ENCODE results near the gene ANAPC16.

Gene ANAPC16

GRCh38 chr10:72260239-72260975 lies 44.6 kb downstream of the ANAPC16 start:
- Histone ChIP-seq H2AFZ (ENCODE audit: insufficient read depth, low read length, poor library complexity) (peak overlapping the region; percentile 51), H3K79me2 (ENCODE audit: control insufficient read depth, insufficient read depth, low read length, poor library complexity) (peaks cover 4% of the 10 kb centered on the region), H3K79me1 (ENCODE audit: low read length) (peaks cover 23% of the 10 kb centered on the region), H3K27ac (ENCODE audit: low read depth, low read length) (peak overlapping the region; percentile 97), H3K23ac (ENCODE audit: low read length) (no peak overlapping the region), H2BK5ac (ENCODE audit: low read depth, low read length, poor library complexity) (peak overlapping the region; percentile 71), H4K8ac (ENCODE audit: low read depth, low read length) (peak overlapping the region; percentile 50), H3K18ac (ENCODE audit: low read length) (peak overlapping the region; percentile 59), H4K12ac (ENCODE audit: low read depth, low read length) (peak overlapping the region; percentile 25), H3K4ac (ENCODE audit: low read depth, low read length) (peak overlapping the region; percentile 22), H3K27me3 (ENCODE audit: insufficient read depth, low read length) (no peaks in the 10 kb centered on the region), H3K9me3 (ENCODE audit: insufficient read depth, low read depth, low read length) (no peaks in the 10 kb centered on the region), H2BK120ac (ENCODE audit: insufficient read depth, low read length, poor library complexity) (peak overlapping the region; percentile 65), H2AK5ac (ENCODE audit: low read length) (peak overlapping the region; percentile 10), H3K4me1 (ENCODE audit: control insufficient read depth in 1 of 2, insufficient read depth in 2 of 2, low read length in 2 of 2) (peaks cover 23 to 31% of the 10 kb centered on the region in 2 experiments), H3K14ac (ENCODE audit: low read length) (peak overlapping the region; percentile 13), H3K4me2 (ENCODE audit: low read length) (peak overlapping the region; percentile 71), H3K36me3 (ENCODE audit: control insufficient read depth in 1 of 2, insufficient read depth in 2 of 2, low read length in 2 of 2) (no peaks in the 10 kb centered on the region), H3K4me3 (ENCODE audit: low read depth, low read length) (no peak overlapping the region), H4K91ac (ENCODE audit: low read depth, low read length) (peak overlapping the region; percentile 93), H2BK12ac (ENCODE audit: low read length) (peak overlapping the region; percentile 15), H3K9ac (ENCODE audit: low read length) (no peak overlapping the region)
- WGBS (ENCODE audit: extremely low coverage, insufficient coverage, insufficient read length): no CpG with 5 or more reads among the region's 19 CpGs
- peak; percentile 13 to 39 for DNase-seq

GRCh38 chr10:72260976-72261783 lies 45.4 kb downstream of the ANAPC16 start:
- WGBS (ENCODE audit: extremely low coverage, insufficient coverage, insufficient read length): no CpG with 5 or more reads among the region's 30 CpGs
- Histone ChIP-seq H4K8ac (ENCODE audit: low read depth, low read length) (peak overlapping the region; percentile 93), H3K79me2 (ENCODE audit: control insufficient read depth, insufficient read depth, low read length, poor library complexity) (peaks cover 5% of the 10 kb centered on the region), H2AFZ (ENCODE audit: insufficient read depth, low read length, poor library complexity) (peak overlapping the region; percentile 72), H3K79me1 (ENCODE audit: low read length) (peaks cover 29% of the 10 kb centered on the region), H2BK12ac (ENCODE audit: low read length) (peak overlapping the region; percentile 86), H3K27ac (ENCODE audit: low read depth, low read length) (peak overlapping the region; percentile 97), H2BK120ac (ENCODE audit: insufficient read depth, low read length, poor library complexity) (peak overlapping the region; percentile 92), H4K91ac (ENCODE audit: low read depth, low read length) (peak overlapping the region; percentile 93), H3K18ac (ENCODE audit: low read length) (peak overlapping the region; percentile 94), H4K12ac (ENCODE audit: low read depth, low read length) (peak overlapping the region; percentile 78), H2BK5ac (ENCODE audit: low read depth, low read length, poor library complexity) (peak overlapping the region; percentile 88), H3K4ac (ENCODE audit: low read depth, low read length) (peak overlapping the region; percentile 81), H3K23ac (ENCODE audit: low read length) (no peak overlapping the region), H3K9me3 (ENCODE audit: insufficient read depth, low read depth, low read length) (peaks cover 3% of the 10 kb centered on the region), H3K4me2 (ENCODE audit: low read length) (peak overlapping the region; percentile 71), H2AK5ac (ENCODE audit: low read length) (peak overlapping the region; percentile 65), H3K14ac (ENCODE audit: low read length) (peak overlapping the region; percentile 91), H3K4me1 (ENCODE audit: control insufficient read depth in 1 of 2, insufficient read depth in 2 of 2, low read length in 2 of 2) (peaks cover 30 to 38% of the 10 kb centered on the region in 2 experiments), H3K27me3 (ENCODE audit: insufficient read depth, low read length) (no peaks in the 10 kb centered on the region), H3K9ac (ENCODE audit: low read length) (peak overlapping the region; percentile 10), H3K36me3 (ENCODE audit: control insufficient read depth in 1 of 2, insufficient read depth in 2 of 2, low read length in 2 of 2) (no peaks in the 10 kb centered on the region), H3K4me3 (ENCODE audit: low read depth, low read length) (peak overlapping the region; percentile 72)
- peak; percentile 13 to 36 for DNase-seq

- H2BK5ac ChIP-seq (ENCODE audit: low read depth, low read length, poor library complexity): peak overlapping the region; percentile 88
- H3K4me2 ChIP-seq (ENCODE audit: low read length): peak overlapping the region; percentile 71
- no peak overlapping the region for H3K9ac ChIP-seq (ENCODE audit: low read length)
- no peak overlapping the region for H3K14ac ChIP-seq (ENCODE audit: low read length)
- H2AK5ac ChIP-seq (ENCODE audit: low read length): no peak overlapping the region
- no peak overlapping the region for H4K12ac ChIP-seq (ENCODE audit: low read depth, low read length)
- peak in 1 of 2 donors; percentile 19 for DNase-seq
- no peak overlapping the region for H4K8ac ChIP-seq (ENCODE audit: low read depth, low read length)
- H3K27me3 ChIP-seq (ENCODE audit: insufficient read depth, low read length): no peaks in the 10 kb centered on the region
- H3K18ac ChIP-seq (ENCODE audit: low read length): no peak overlapping the region
- peaks cover 30 to 36% of the 10 kb centered on the region in 2 experiments for H3K4me1 ChIP-seq (ENCODE audit: control insufficient read depth in 1 of 2, insufficient read depth in 2 of 2, low read length in 2 of 2)
- peaks cover 5% of the 10 kb centered on the region for H3K79me2 ChIP-seq (ENCODE audit: control insufficient read depth, insufficient read depth, low read length, poor library complexity)
- H2AFZ ChIP-seq (ENCODE audit: insufficient read depth, low read length, poor library complexity): no peak overlapping the region
- no peaks in the 10 kb centered on the region for H3K36me3 ChIP-seq (ENCODE audit: control insufficient read depth in 1 of 2, insufficient read depth in 2 of 2, low read length in 2 of 2)
- H3K4ac ChIP-seq (ENCODE audit: low read depth, low read length): no peak overlapping the region
- H3K79me1 ChIP-seq (ENCODE audit: low read length): peaks cover 29% of the 10 kb centered on the region
- H2BK120ac ChIP-seq (ENCODE audit: insufficient read depth, low read length, poor library complexity): peak overlapping the region; percentile 92
- H4K91ac ChIP-seq (ENCODE audit: low read depth, low read length): peak overlapping the region; percentile 93
- no peak overlapping the region for H2BK12ac ChIP-seq (ENCODE audit: low read length)
- peak overlapping the region; percentile 97 for H3K27ac ChIP-seq (ENCODE audit: low read depth, low read length)
- H3K4me3 ChIP-seq (ENCODE audit: low read depth, low read length): no peak overlapping the region
- peaks cover 3% of the 10 kb centered on the region for H3K9me3 ChIP-seq (ENCODE audit: insufficient read depth, low read depth, low read length)
- no CpG with 5 or more reads among the region's 7 CpGs for WGBS (ENCODE audit: extremely low coverage, insufficient coverage, insufficient read length)
- H3K23ac ChIP-seq (ENCODE audit: low read length): no peak overlapping the region
Measured at GRCh38 chr10:72261784-72262404, 46.1 kb downstream of the ANAPC16 start.

GRCh38 chr10:72263613-72264241 lies 47.9 kb downstream of the ANAPC16 start:
- Histone ChIP-seq H2AK5ac (ENCODE audit: low read length) (peak overlapping the region; percentile 47), H3K27me3 (ENCODE audit: insufficient read depth, low read length) (no peaks in the 10 kb centered on the region), H3K9ac (ENCODE audit: low read length) (no peak overlapping the region), H3K23ac (ENCODE audit: low read length) (no peak overlapping the region), H3K79me2 (ENCODE audit: control insufficient read depth, insufficient read depth, low read length, poor library complexity) (peaks cover 5% of the 10 kb centered on the region), H3K14ac (ENCODE audit: low read length) (peak overlapping the region; percentile 37), H3K27ac (ENCODE audit: low read depth, low read length) (no peak overlapping the region), H4K91ac (ENCODE audit: low read depth, low read length) (peak overlapping the region; percentile 85), H2BK12ac (ENCODE audit: low read length) (peak overlapping the region; percentile 67), H3K9me3 (ENCODE audit: insufficient read depth, low read depth, low read length) (peaks cover 3% of the 10 kb centered on the region), H4K12ac (ENCODE audit: low read depth, low read length) (no peak overlapping the region), H2AFZ (ENCODE audit: insufficient read depth, low read length, poor library complexity) (no peak overlapping the region), H3K4me1 (ENCODE audit: control insufficient read depth in 1 of 2, insufficient read depth in 2 of 2, low read length in 2 of 2) (peaks cover 33 to 36% of the 10 kb centered on the region in 2 experiments), H3K4ac (ENCODE audit: low read depth, low read length) (peak overlapping the region; percentile 24), H3K18ac (ENCODE audit: low read length) (no peak overlapping the region), H4K8ac (ENCODE audit: low read depth, low read length) (peak overlapping the region; percentile 66), H2BK120ac (ENCODE audit: insufficient read depth, low read length, poor library complexity) (peak overlapping the region; percentile 48), H3K36me3 (ENCODE audit: control insufficient read depth in 1 of 2, insufficient read depth in 2 of 2, low read length in 2 of 2) (no peaks in the 10 kb centered on the region), H2BK5ac (ENCODE audit: low read depth, low read length, poor library complexity) (no peak overlapping the region), H3K4me3 (ENCODE audit: low read depth, low read length) (no peak overlapping the region), H3K4me2 (ENCODE audit: low read length) (no peak overlapping the region), H3K79me1 (ENCODE audit: low read length) (peaks cover 28% of the 10 kb centered on the region)
- DNase-seq: no peak
- WGBS (ENCODE audit: extremely low coverage, insufficient coverage, insufficient read length): no CpG with 5 or more reads among the region's 6 CpGs
